Measurements from ENCODE around the gene THSD7B. TPM values are rescaled to one million over a fixed set of nuclear protein-coding genes. Genes with fewer than 3 reads are reported as not detected.
"Not testable (repeated sequence)": the region's sequence is repeated elsewhere in the genome, so short reads cannot be mapped to it uniquely, and the experiment has no call there.

THSD7B gene
- total RNA-seq, 2 donors from 2014 or later: 0.14 TPM; not detected in 1

GRCh38 chr2:137675584-137676327 lies 910.4 kb downstream of the THSD7B start:
- intact Hi-C loops (cut with DNase I, micrococcal nuclease): no loop called here
- ATAC-seq (peak; percentile 46), DNase-seq (peak in 1 of 2 donors; percentile 7)

GRCh38 chr2:137676346-137676745 lies 911.0 kb downstream of the THSD7B start:
- DNase-seq: no peak
- intact Hi-C loops (cut with DNase I, micrococcal nuclease): no loop called here
- no peak for ATAC-seq

GRCh38 chr2:137677466-137677865 lies 912.1 kb downstream of the THSD7B start:
- intact Hi-C loops (cut with DNase I, micrococcal nuclease): no loop called here
- no peak for ATAC-seq

GRCh38 chr2:137689549-137689948 lies 924.2 kb downstream of the THSD7B start:
- no peak for DNase-seq
- no peak for ATAC-seq
- intact Hi-C loops (cut with DNase I, micrococcal nuclease): no loop called here

More at GRCh38 chr2:137677466-137677865, 912.1 kb downstream of the THSD7B start:
- DNase-seq: no peak

GRCh38 chr2:137693534-137693933 lies 928.2 kb downstream of the THSD7B start:
- DNase-seq: no peak
- intact Hi-C loops (cut with DNase I, micrococcal nuclease): no loop called here

GRCh38 chr2:137696916-137697315 lies 931.6 kb downstream of the THSD7B start:
- intact Hi-C loops (cut with DNase I, micrococcal nuclease): no loop called here
- ATAC-seq (no peak), DNase-seq (no peak)

More at GRCh38 chr2:137693534-137693933, 928.2 kb downstream of the THSD7B start:
- ATAC-seq: no peak

- intact Hi-C loops (cut with DNase I, micrococcal nuclease): not testable (repeated sequence)
Observed at GRCh38 chr2:137700250-137700649, 934.9 kb downstream of the THSD7B start.

GRCh38 chr2:137700681-137701080 lies 935.3 kb downstream of the THSD7B start:
- intact Hi-C loops (cut with DNase I, micrococcal nuclease): no loop called here
- DNase-seq (no peak), ATAC-seq (no peak)

More at GRCh38 chr2:137700250-137700649, 934.9 kb downstream of the THSD7B start:
- DNase-seq, ATAC-seq: not testable (repeated sequence)

GRCh38 chr2:137705296-137705695 lies 940.0 kb downstream of the THSD7B start:
- intact Hi-C loops (cut with DNase I, micrococcal nuclease): no loop called here
- no peak for DNase-seq
- no peak for ATAC-seq

GRCh38 chr2:137706786-137707613 lies 941.7 kb downstream of the THSD7B start:
- DNase-seq (no peak), ATAC-seq (no peak)
- intact Hi-C loops (cut with DNase I, micrococcal nuclease): no loop called here

GRCh38 chr2:137708311-137708710 lies 943.0 kb downstream of the THSD7B start:
- intact Hi-C loops (cut with DNase I, micrococcal nuclease): no loop called here
- no peak for DNase-seq
- ATAC-seq: no peak

- no peak for ATAC-seq
- DNase-seq: no peak
- intact Hi-C loops (cut with DNase I, micrococcal nuclease): no loop called here
Observed at GRCh38 chr2:137715731-137716191, 950.4 kb downstream of the THSD7B start.

GRCh38 chr2:137718786-137719185 lies 953.4 kb downstream of the THSD7B start:
- ATAC-seq (no peak), DNase-seq (no peak)
- intact Hi-C loops (cut with DNase I, micrococcal nuclease): no loop called here

GRCh38 chr2:137721733-137722132 lies 956.4 kb downstream of the THSD7B start:
- DNase-seq: no peak
- intact Hi-C loops (cut with DNase I, micrococcal nuclease): no loop called here
- no peak for ATAC-seq

GRCh38 chr2:137724912-137725311 lies 959.6 kb downstream of the THSD7B start:
- ATAC-seq: no peak

More at GRCh38 chr2:137724912-137725311, 959.6 kb downstream of the THSD7B start:
- intact Hi-C loops (cut with DNase I, micrococcal nuclease): no loop called here
- DNase-seq: no peak
